Measurements from ENCODE around the gene GPC6.
A peak's percentile ranks its signal among the peaks of the same experiment; 100 is the strongest.

Gene GPC6

GRCh38 chr13:93848247-93848646 lies 621.6 kb downstream of the GPC6 start:
- no peak overlapping the region for H3K4me3 ChIP-seq
- H3K27ac ChIP-seq = no peak overlapping the region

GRCh38 chr13:93851236-93851635 lies 624.6 kb downstream of the GPC6 start:
- Histone ChIP-seq H3K27ac (no peak overlapping the region), H3K4me3 (no peak overlapping the region)

GRCh38 chr13:93853912-93854311 lies 627.3 kb downstream of the GPC6 start:
- Histone ChIP-seq H3K4me3 (no peak overlapping the region), H3K27ac (no peak overlapping the region)

- H3K27ac ChIP-seq = no peak overlapping the region
- H3K4me3 ChIP-seq = no peak overlapping the region
These were observed 630.5 kb downstream of the GPC6 start for GRCh38 chr13:93857126-93857525.

GRCh38 chr13:93859716-93860115 lies 633.1 kb downstream of the GPC6 start:
- no peak overlapping the region for H3K27ac ChIP-seq
- no peak overlapping the region for H3K4me3 ChIP-seq

GRCh38 chr13:93861818-93862217 lies 635.2 kb downstream of the GPC6 start:
- Histone ChIP-seq H3K4me3 (no peak overlapping the region), H3K27ac (no peak overlapping the region)

- Histone ChIP-seq H3K27ac (no peak overlapping the region), H3K4me3 (no peak overlapping the region)
These were observed 635.7 kb downstream of the GPC6 start for GRCh38 chr13:93862259-93862658.

- H3K4me3 ChIP-seq = no peak overlapping the region
- H3K27ac ChIP-seq = no peak overlapping the region
These were observed 638.6 kb downstream of the GPC6 start for GRCh38 chr13:93865235-93865634.

- Histone ChIP-seq H3K27ac (no peak overlapping the region), H3K4me3 (no peak overlapping the region)
These were observed 640.9 kb downstream of the GPC6 start for GRCh38 chr13:93867481-93867880.

GRCh38 chr13:93872376-93872775 lies 645.8 kb downstream of the GPC6 start:
- H3K27ac ChIP-seq = no peak overlapping the region

GRCh38 chr13:93872786-93873347 lies 646.3 kb downstream of the GPC6 start:
- no peak overlapping the region for H3K27ac ChIP-seq
- H3K4me3 ChIP-seq = no peak overlapping the region

More at GRCh38 chr13:93872376-93872775, 645.8 kb downstream of the GPC6 start:
- no peak overlapping the region for H3K4me3 ChIP-seq

- Histone ChIP-seq H3K4me3 (no peak overlapping the region), H3K27ac (no peak overlapping the region)
These were observed 648.9 kb downstream of the GPC6 start for GRCh38 chr13:93875547-93875946.

- H3K4me3 ChIP-seq = no peak overlapping the region
- no peak overlapping the region for H3K27ac ChIP-seq
These were observed 649.6 kb downstream of the GPC6 start for GRCh38 chr13:93876236-93876635.

- no peak overlapping the region for H3K4me3 ChIP-seq
These were observed 652.1 kb downstream of the GPC6 start for GRCh38 chr13:93878675-93879074.

GRCh38 chr13:93881411-93881810 lies 654.8 kb downstream of the GPC6 start:
- Histone ChIP-seq H3K27ac (no peak overlapping the region), H3K4me3 (no peak overlapping the region)

More at GRCh38 chr13:93878675-93879074, 652.1 kb downstream of the GPC6 start:
- no peak overlapping the region for H3K27ac ChIP-seq

- Histone ChIP-seq H3K27ac (no peak overlapping the region), H3K4me3 (no peak overlapping the region)
These were observed 655.6 kb downstream of the GPC6 start for GRCh38 chr13:93882086-93882651.

GRCh38 chr13:93889430-93889951 lies 662.9 kb downstream of the GPC6 start:
- Histone ChIP-seq H3K27ac (no peak overlapping the region), H3K4me3 (no peak overlapping the region)

- Histone ChIP-seq H3K27ac (no peak overlapping the region), H3K4me3 (no peak overlapping the region)
These were observed 673.4 kb downstream of the GPC6 start for GRCh38 chr13:93899981-93900380.

- H3K4me3 ChIP-seq = no peak overlapping the region
- H3K27ac ChIP-seq = no peak overlapping the region
These were observed 674.1 kb downstream of the GPC6 start for GRCh38 chr13:93900731-93901130.

GRCh38 chr13:93903909-93904308 lies 677.3 kb downstream of the GPC6 start:
- Histone ChIP-seq H3K27ac (no peak overlapping the region), H3K4me3 (no peak overlapping the region)

GRCh38 chr13:93915269-93915809 lies 688.7 kb downstream of the GPC6 start:
- Histone ChIP-seq H3K27ac (peak overlapping the region in 7 of 21 experiments; percentile 3 to 66 (median 57)), H3K4me3 (no peak overlapping the region)

All from skin epidermis (tissue), 12 donors.